ENCODE measurements around the gene RTN1.

The RTN1 gene

DNA sequence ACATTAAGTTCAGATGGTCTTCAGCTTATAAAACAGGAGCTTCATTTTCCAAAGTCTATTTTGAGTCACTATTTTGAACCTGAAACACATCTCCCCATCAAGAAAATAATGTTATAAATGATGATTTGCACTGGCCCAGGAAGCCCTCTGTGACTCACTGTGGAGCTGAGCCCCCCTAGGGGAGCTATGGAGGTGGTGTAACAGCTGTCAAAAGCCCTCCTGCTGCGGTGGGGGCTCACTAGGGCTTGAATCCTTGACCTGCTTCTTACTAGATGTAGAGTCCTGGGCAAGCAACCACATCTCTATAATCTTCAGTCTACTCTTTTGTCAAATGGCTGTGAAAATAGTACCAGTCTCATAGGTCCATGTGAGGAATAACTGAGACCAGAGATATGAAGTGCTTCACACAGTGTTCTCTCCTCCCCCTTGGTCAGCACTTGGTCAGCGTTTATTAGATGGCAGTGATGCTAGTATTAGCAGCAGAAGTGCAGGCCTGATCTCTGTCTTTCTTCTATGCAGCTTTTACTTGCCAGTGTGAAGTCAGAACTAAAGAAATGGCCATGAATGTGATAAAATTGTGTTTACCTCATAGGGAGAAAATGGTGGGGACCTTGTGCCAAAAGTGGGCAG, 83.4 kb downstream of the RTN1 start:
- ATAC-seq (ENCODE audit: low read depth): no peak
- DNase-seq (ENCODE audit: low spot score): no peak
- Histone ChIP-seq H3K4me1 (ENCODE audit: insufficient read depth, poor library complexity, severe bottlenecking) (peaks cover 2% of the 10 kb centered on the region), H3K27ac (ENCODE audit: poor library complexity, severe bottlenecking) (no peak overlapping the region), H3K9me3 (ENCODE audit: severe bottlenecking) (no peaks in the 10 kb centered on the region), H3K36me3 (ENCODE audit: low read depth) (no peaks in the 10 kb centered on the region), H3K27me3 (ENCODE audit: insufficient read depth, poor library complexity, severe bottlenecking) (peaks cover 22% of the 10 kb centered on the region), H3K4me3 (ENCODE audit: severe bottlenecking) (no peak overlapping the region)
- TF ChIP-seq, protein P1, sequence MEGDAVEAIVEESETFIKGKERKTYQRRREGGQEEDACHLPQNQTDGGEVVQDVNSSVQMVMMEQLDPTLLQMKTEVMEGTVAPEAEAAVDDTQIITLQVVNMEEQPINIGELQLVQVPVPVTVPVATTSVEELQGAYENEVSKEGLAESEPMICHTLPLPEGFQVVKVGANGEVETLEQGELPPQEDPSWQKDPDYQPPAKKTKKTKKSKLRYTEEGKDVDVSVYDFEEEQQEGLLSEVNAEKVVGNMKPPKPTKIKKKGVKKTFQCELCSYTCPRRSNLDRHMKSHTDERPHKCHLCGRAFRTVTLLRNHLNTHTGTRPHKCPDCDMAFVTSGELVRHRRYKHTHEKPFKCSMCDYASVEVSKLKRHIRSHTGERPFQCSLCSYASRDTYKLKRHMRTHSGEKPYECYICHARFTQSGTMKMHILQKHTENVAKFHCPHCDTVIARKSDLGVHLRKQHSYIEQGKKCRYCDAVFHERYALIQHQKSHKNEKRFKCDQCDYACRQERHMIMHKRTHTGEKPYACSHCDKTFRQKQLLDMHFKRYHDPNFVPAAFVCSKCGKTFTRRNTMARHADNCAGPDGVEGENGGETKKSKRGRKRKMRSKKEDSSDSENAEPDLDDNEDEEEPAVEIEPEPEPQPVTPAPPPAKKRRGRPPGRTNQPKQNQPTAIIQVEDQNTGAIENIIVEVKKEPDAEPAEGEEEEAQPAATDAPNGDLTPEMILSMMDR (IDR thresholded peaks at IDR 0.05; ENCODE audit: poor library complexity, severe bottlenecking): no peak

DNA sequence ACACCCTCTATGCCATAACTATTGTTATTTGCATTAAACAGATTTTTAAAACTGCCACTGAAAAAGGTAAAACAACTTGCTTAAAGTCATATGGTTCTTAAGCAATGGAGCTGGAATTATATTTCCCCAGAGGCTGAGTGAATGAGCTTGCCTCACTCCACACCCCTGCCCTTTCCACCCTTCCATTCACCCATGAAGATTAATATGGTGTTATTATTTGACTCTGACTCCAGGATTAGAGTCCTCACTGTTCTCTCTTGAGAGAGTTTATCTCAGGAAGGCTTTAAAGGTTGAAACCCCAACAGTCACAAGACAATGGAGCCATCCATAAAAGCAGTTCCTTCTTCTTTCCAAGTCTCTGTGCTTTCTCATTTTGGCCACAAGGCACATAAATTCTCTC, 84.9 kb downstream of the RTN1 start:
- no peaks in the 10 kb centered on the region for H3K36me3 ChIP-seq (ENCODE audit: low read depth)
- TF ChIP-seq, protein P1 (IDR thresholded peaks at IDR 0.05; ENCODE audit: poor library complexity, severe bottlenecking): no peak
- peaks cover 2% of the 10 kb centered on the region for H3K4me1 ChIP-seq (ENCODE audit: insufficient read depth, poor library complexity, severe bottlenecking)
- H3K27ac ChIP-seq (ENCODE audit: poor library complexity, severe bottlenecking): no peak overlapping the region
- no peak overlapping the region for H3K4me3 ChIP-seq (ENCODE audit: severe bottlenecking)
- no peaks in the 10 kb centered on the region for H3K9me3 ChIP-seq (ENCODE audit: severe bottlenecking)
- DNase-seq (ENCODE audit: low spot score) (no peak), ATAC-seq (ENCODE audit: low read depth) (no peak)
- peaks cover 18% of the 10 kb centered on the region for H3K27me3 ChIP-seq (ENCODE audit: insufficient read depth, poor library complexity, severe bottlenecking)

DNA sequence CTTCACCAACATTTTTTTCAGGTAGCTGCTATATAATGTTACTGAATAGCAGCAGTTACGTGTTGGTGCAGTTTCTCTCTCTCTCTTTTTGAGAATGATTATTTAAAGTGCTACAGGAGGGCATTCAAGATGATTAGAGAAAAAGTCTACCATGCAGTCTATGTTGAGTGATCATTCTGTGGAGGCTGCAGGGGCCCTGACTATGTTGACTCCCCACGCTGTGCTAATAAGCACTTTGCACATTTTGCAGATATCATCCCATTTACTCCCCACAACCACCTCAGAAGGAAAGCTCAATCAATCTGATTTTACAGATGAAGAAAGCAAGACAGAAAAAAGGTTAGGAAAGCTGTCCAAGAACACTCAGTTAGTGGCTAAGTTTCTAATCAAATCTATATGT, 87.8 kb downstream of the RTN1 start:
- TF ChIP-seq, protein P1 (IDR thresholded peaks at IDR 0.05; ENCODE audit: poor library complexity, severe bottlenecking): no peak
- H3K27ac ChIP-seq (ENCODE audit: poor library complexity, severe bottlenecking): no peak overlapping the region
- no peaks in the 10 kb centered on the region for H3K36me3 ChIP-seq (ENCODE audit: low read depth)
- H3K27me3 ChIP-seq (ENCODE audit: insufficient read depth, poor library complexity, severe bottlenecking): no peaks in the 10 kb centered on the region
- H3K9me3 ChIP-seq (ENCODE audit: severe bottlenecking): no peaks in the 10 kb centered on the region
- DNase-seq (ENCODE audit: low spot score) (no peak), ATAC-seq (ENCODE audit: low read depth) (no peak)
- H3K4me3 ChIP-seq (ENCODE audit: severe bottlenecking): no peak overlapping the region
- H3K4me1 ChIP-seq (ENCODE audit: insufficient read depth, poor library complexity, severe bottlenecking): no peaks in the 10 kb centered on the region

DNA sequence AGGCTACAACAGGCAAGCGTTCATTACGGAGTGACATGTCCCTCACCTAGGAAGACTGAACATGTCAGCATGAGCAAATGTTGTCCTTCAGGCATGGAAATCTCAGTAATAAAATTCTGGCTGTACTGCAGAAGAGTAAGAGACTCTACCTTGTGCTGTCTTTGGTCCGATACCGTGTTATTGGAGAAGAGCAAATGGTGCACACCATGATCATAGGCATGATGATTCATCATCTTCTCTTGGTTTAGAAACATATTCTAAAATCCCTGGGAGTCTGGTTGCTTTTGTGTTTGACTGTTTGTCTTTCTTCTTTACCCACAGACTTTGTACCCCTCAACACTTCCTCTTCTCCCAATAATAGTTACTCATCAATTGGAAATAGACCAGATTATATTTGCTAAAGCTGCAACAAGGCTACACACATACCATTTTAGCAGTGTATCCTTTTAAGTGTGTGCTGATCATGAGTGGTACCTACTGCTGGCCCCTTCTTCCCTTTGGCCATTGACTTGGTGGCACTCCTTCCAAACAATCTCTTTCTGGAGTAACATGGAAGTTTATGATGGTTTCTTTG, 93.5 kb downstream of the RTN1 start:
- no peak overlapping the region for H3K27ac ChIP-seq (ENCODE audit: poor library complexity, severe bottlenecking)
- TF ChIP-seq, protein P1 (IDR thresholded peaks at IDR 0.05; ENCODE audit: poor library complexity, severe bottlenecking): no peak
- DNase-seq (ENCODE audit: low spot score) (no peak), ATAC-seq (ENCODE audit: low read depth) (no peak)
- no peak overlapping the region for H3K4me3 ChIP-seq (ENCODE audit: severe bottlenecking)
- H3K27me3 ChIP-seq (ENCODE audit: insufficient read depth, poor library complexity, severe bottlenecking): no peaks in the 10 kb centered on the region
- no peaks in the 10 kb centered on the region for H3K9me3 ChIP-seq (ENCODE audit: severe bottlenecking)
- peaks cover 2% of the 10 kb centered on the region for H3K4me1 ChIP-seq (ENCODE audit: insufficient read depth, poor library complexity, severe bottlenecking)
- no peaks in the 10 kb centered on the region for H3K36me3 ChIP-seq (ENCODE audit: low read depth)

DNA sequence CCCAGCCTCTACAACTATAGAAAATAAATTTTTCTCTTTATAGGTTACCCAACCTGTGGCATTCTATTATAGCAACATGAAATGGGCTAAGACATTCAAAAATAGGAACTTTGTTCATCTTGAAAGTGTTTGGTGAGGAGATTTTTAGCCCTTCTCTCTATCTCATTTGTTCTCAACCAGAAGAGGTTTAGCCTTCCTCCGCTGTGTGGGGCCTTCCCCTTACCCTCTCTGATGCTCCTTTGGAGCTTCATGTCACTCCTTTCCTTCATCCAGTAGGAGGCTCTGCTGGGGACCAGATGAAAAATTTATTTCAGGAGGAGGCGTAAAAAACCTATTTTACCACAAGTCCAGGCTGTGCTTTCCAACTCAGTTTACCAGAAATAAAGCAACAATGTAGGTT, 94.1 kb downstream of the RTN1 start:
- Histone ChIP-seq H3K27me3 (ENCODE audit: insufficient read depth, poor library complexity, severe bottlenecking) (no peaks in the 10 kb centered on the region), H3K4me3 (ENCODE audit: severe bottlenecking) (no peak overlapping the region), H3K4me1 (ENCODE audit: insufficient read depth, poor library complexity, severe bottlenecking) (peaks cover 9% of the 10 kb centered on the region), H3K27ac (ENCODE audit: poor library complexity, severe bottlenecking) (no peak overlapping the region), H3K9me3 (ENCODE audit: severe bottlenecking) (no peaks in the 10 kb centered on the region), H3K36me3 (ENCODE audit: low read depth) (no peaks in the 10 kb centered on the region)
- ATAC-seq (ENCODE audit: low read depth): no peak
- TF ChIP-seq, protein P1 (IDR thresholded peaks at IDR 0.05; ENCODE audit: poor library complexity, severe bottlenecking): no peak
- no peak for DNase-seq (ENCODE audit: low spot score)

All from RWPE2 (cell line).